ENCODE measurements around the gene PFDN1.

- no peak for TF ChIP-seq EZH2 (IDR thresholded peaks at IDR 0.05)
- TF ChIP-seq POLR2AphosphoS5 (IDR thresholded peaks at IDR 0.05; ENCODE audit: borderline replicate concordance, low read depth, low read length) = no peak
- TF ChIP-seq FOXP2 (optimal IDR thresholded peaks at IDR 0.05; ENCODE audit: control extremely low read depth, extremely low read length, insufficient read depth) = no peak
These were observed 77.5 kb downstream of the PFDN1 start for GRCh38 chr5:140225396-140225795.
